Ectodermal cell (in vitro differentiated cells): ENCODE measurements around the gene FAM168B.

ENCODE experiments used
- H3K27ac ChIP-seq: 2 replicates; pipeline ENCODE4 v1.7.0; 2013; ENCODE audit warnings: mild to moderate bottlenecking, low read depth, low read length; ENCODE audit not compliant: insufficient read depth, poor library complexity, severe bottlenecking
- H3K27me3 ChIP-seq: 2 replicates; pipeline ENCODE4 v1.7.0; 2013; ENCODE audit warnings: mild to moderate bottlenecking, low read length; ENCODE audit not compliant: insufficient read depth, control insufficient read depth, poor library complexity, severe bottlenecking
- H3K36me3 ChIP-seq: one replicate; pipeline ENCODE4 v1.7.0; 2013; ENCODE audit warnings: low read length; ENCODE audit not compliant: control insufficient read depth, insufficient read depth
- H3K4me1 ChIP-seq: one replicate; pipeline ENCODE4 v1.7.0; 2013; ENCODE audit warnings: low read length; ENCODE audit not compliant: control insufficient read depth, insufficient read depth
- H3K4me3 ChIP-seq: 2 replicates; pipeline ENCODE4 v1.7.0; 2013; ENCODE audit warnings: low read depth, low read length, control low read depth; ENCODE audit not compliant: insufficient read depth
- H3K9me3 ChIP-seq: 2 replicates; pipeline ENCODE4 v1.7.0; 2013; ENCODE audit warnings: mild to moderate bottlenecking, low read length, moderate library complexity; ENCODE audit not compliant: control insufficient read depth
- WGBS, 2 experiments: methylation state at CpG; one replicate each; pipeline ENCODE4 v1.1.7; 2013; ENCODE audit warnings: missing lambda C conversion rate in 2 of 2; 5-methylcytosine and 5-hydroxymethylcytosine counted together

Gene FAM168B

GRCh38 chr2:131006561-131006960 lies 86.7 kb downstream of the FAM168B start:
- H3K27ac ChIP-seq: no peak overlapping the region
- no peaks in the 10 kb centered on the region for H3K36me3 ChIP-seq
- 98 to 99% methylated on average over 2 of the region's 2 CpGs for WGBS, 2 experiments
- no peaks in the 10 kb centered on the region for H3K9me3 ChIP-seq
- no peaks in the 10 kb centered on the region for H3K4me1 ChIP-seq
- H3K27me3 ChIP-seq: no peaks in the 10 kb centered on the region
- H3K4me3 ChIP-seq: no peak overlapping the region

DNA sequence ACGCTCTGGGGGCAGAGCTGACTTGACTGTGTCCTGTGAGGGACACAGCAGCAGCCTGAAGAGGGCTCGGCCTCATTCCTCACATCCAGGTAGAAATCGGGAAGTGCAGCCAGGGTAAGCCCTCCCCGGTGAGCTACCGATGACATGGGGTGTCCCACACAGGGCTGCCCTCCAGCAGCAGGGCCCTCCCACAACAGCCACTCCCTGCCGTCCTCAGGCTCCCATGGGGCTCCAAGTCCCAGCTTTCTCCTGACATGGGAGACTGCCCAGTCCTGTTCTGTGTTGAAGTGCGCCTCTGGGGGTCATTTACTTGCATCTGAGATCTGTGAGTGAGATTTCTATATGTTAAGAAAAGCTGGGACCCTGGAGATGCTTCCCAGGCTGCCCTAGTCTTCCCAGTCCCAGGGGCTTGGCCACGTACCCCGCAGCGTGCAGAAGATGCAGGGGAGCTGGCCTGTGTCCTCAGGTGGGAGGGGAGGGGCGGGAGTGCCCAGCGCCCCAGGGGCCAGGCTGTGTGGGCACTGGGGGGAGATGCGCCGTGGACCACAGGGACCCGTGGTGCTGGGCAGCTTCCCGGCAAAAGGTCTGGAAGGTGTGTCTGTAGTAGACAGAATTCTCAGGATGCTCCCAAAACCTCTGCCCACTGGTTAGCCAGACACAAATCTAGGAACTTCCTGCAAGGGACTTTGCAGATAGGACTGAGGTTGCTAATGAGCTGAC lies 87.9 kb downstream of the FAM168B start:
- no peak overlapping the region for H3K27ac ChIP-seq
- no peaks in the 10 kb centered on the region for H3K4me1 ChIP-seq
- H3K4me3 ChIP-seq: no peak overlapping the region
- no peaks in the 10 kb centered on the region for H3K27me3 ChIP-seq
- H3K9me3 ChIP-seq: no peaks in the 10 kb centered on the region
- WGBS, 2 experiments: 93% methylated on average over 16 of the region's 16 CpGs
- no peaks in the 10 kb centered on the region for H3K36me3 ChIP-seq

- no peak overlapping the region for H3K4me3 ChIP-seq
- H3K27me3 ChIP-seq: no peaks in the 10 kb centered on the region
- no peaks in the 10 kb centered on the region for H3K36me3 ChIP-seq
- WGBS, 2 experiments: 93 to 95% methylated on average over 11 of the region's 11 CpGs
- H3K9me3 ChIP-seq: no peaks in the 10 kb centered on the region
- no peak overlapping the region for H3K27ac ChIP-seq
- no peaks in the 10 kb centered on the region for H3K4me1 ChIP-seq
Observed at GRCh38 chr2:131004446-131005209, 88.6 kb downstream of the FAM168B start.

- Histone ChIP-seq H3K27me3 (no peaks in the 10 kb centered on the region), H3K36me3 (no peaks in the 10 kb centered on the region), H3K9me3 (no peaks in the 10 kb centered on the region), H3K4me3 (no peak overlapping the region), H3K27ac (no peak overlapping the region), H3K4me1 (no peaks in the 10 kb centered on the region)
- 85 to 89% methylated on average over 5 to 6 of the region's 6 CpGs for WGBS, 2 experiments
Observed at GRCh38 chr2:130998561-130998960, 94.7 kb downstream of the FAM168B start.
